Calu3 (cell line): Measurements from ENCODE around the gene SHH. TPM values are rescaled to one million over a fixed set of nuclear protein-coding genes. Genes with fewer than 3 reads are reported as not detected.

Experiments
- BruUV-seq: library from RNA; stranded (reverse); fragments of 400-500 nt; replicated peaks from 2 replicates; lab custom pipeline; 2021; lab: Mats Ljungman, UMichigan
- CTCF ChIA-PET: fragments of 300-600 bp; sonication (Branson Sonifier 250); formaldehyde crosslinking; loops from one replicate; lab custom pipeline; 2022; ENCODE audit warnings: antibody characterized with exemption; lab: Charles Lee
- DNase-seq: peaks from one replicate; pipeline ENCODE4 v3.0.0; 2022
- H3K27ac Mint-ChIP-seq: one replicate; pipeline ENCODE4 v1.8.0; 2022; ENCODE audit warnings: mixed read lengths; ENCODE audit not compliant: unreplicated experiment
- H3K27me3 Mint-ChIP-seq: one replicate; pipeline ENCODE4 v1.8.0; 2022; ENCODE audit warnings: mixed read lengths; ENCODE audit not compliant: unreplicated experiment
- H3K36me3 Mint-ChIP-seq: one replicate; pipeline ENCODE4 v1.8.0; 2022; ENCODE audit warnings: mild to moderate bottlenecking, moderate library complexity, mixed read lengths; ENCODE audit not compliant: insufficient read depth, unreplicated experiment
- H3K4me1 Mint-ChIP-seq: one replicate; pipeline ENCODE4 v1.8.0; 2022; ENCODE audit warnings: mild to moderate bottlenecking, low read depth, mixed read lengths; ENCODE audit not compliant: unreplicated experiment
- H3K4me3 Mint-ChIP-seq: one replicate; pipeline ENCODE4 v1.8.0; 2022; ENCODE audit warnings: mild to moderate bottlenecking, low read depth, moderate library complexity, mixed read lengths; ENCODE audit not compliant: unreplicated experiment
- H3K9me3 Mint-ChIP-seq: one replicate; pipeline ENCODE4 v1.8.0; 2022; ENCODE audit warnings: low read depth, mixed read lengths; ENCODE audit not compliant: unreplicated experiment
- CTCF ChIP-seq: fragments of 200-600 bp; IDR thresholded peaks from one replicate; pipeline ENCODE4 v1.8.0; 2022; ENCODE audit warnings: antibody characterized with exemption; ENCODE audit not compliant: unreplicated experiment
- intact Hi-C: fragments of 100-400 bp; cut with micrococcal nuclease; formaldehyde crosslinking; loops from one replicate; pipeline ENCODE4 v1.10.0; 2022; ENCODE audit not compliant: unreplicated experiment
- total RNA-seq: library from RNA; stranded (reverse); gene quantifications from 2 replicates; pipeline ENCODE4 v1.2.3, GENCODE V29; 2022

The SHH gene
- total RNA-seq, 1 experiment from 2014 or later: 1.1 TPM

GRCh38 chr7:155816996-155817395, 4.7 kb upstream of the SHH start:
- Mint-ChIP-seq H3K27me3 (peaks cover 25% of the 10 kb centered on the region), H3K4me3 (no peak overlapping the region), H3K36me3 (peaks cover 12% of the 10 kb centered on the region), H3K27ac (no peak overlapping the region), H3K4me1 (peaks cover 31% of the 10 kb centered on the region), H3K9me3 (no peaks in the 10 kb centered on the region)
- intact Hi-C loops: loop anchor here (5.0 to 10.0 kb wide), 3 partner anchors 45 to 948 kb away; no protein-coding TSS in a partner anchor
- CTCF ChIA-PET: no interaction called here
- TF ChIP-seq CTCF: no peak
- no peak for DNase-seq
- no TSS peak for BruUV-seq

DNA sequence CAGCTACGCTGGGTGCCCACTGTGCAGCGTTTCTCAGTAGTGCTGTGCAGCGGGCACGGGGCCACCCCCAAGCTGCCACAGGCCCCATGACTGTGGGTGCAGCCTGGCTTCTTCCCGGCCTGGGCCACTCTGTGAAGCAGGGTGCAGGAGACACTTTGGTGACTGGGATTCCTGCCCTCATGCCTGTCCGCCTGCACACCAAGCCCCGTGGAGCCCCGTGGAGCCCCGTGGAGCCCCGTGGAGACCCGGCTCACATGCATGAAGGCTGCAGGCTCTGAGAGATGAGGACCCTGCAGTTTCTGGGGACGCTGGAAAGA, 3.9 kb upstream of the SHH start:
- Mint-ChIP-seq H3K4me1 (peaks cover 39% of the 10 kb centered on the region), H3K4me3 (no peak overlapping the region), H3K9me3 (no peaks in the 10 kb centered on the region), H3K27ac (no peak overlapping the region), H3K36me3 (peaks cover 17% of the 10 kb centered on the region), H3K27me3 (peaks cover 34% of the 10 kb centered on the region)
- DNase-seq: no peak
- CTCF ChIA-PET: no interaction called here
- BruUV-seq: no TSS peak
- intact Hi-C loops: loop anchor here (5.0 to 10.0 kb wide), 3 partner anchors 46 to 949 kb away; no protein-coding TSS in a partner anchor
- no peak for TF ChIP-seq CTCF

DNA sequence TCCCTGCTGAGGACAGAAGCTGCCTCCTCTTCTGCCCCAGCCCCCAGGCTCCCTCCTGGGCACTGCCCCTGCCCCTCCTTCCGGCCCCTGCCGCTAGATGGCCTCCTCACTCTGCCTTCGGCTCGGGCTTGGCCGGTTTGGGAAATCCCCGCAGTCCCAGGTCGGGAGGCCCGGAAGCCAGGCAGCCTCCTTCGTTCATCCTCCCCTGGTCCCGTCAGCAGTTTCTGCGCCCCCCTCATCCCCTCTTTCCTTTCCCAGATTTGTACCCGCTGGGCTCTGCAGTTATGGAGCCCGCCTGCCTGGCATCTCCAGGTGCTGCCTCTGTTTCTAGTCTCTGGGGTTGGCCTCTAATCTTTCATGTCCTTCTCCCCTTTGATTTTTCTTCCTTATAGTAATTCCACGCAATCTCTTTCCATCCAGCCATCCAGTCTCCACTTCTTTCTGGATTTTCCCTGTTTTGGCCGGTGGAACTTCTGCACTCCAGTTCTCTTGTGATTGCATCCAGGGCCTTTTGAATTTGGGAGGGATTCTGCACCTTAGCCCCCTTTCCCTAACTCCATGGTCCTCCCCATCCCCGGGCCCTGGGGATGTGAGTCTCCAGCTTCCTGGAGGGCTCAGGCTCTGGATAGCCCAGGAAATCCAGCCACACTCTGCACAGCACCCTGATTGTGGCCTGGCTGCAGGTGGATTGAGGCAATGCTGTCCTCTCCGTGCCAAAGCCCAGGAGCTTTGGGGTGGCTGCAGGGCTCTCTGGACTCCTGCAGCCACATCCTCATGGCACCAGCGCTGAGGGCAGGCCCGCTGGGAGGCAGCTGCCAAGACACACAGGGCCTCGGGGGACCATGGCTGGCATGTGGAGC, 3.3 kb upstream of the SHH start:
- Mint-ChIP-seq H3K27ac (peak overlapping the region; percentile 63), H3K27me3 (peaks cover 40% of the 10 kb centered on the region), H3K4me3 (peak overlapping the region; percentile 36), H3K4me1 (peaks cover 45% of the 10 kb centered on the region), H3K36me3 (peaks cover 17% of the 10 kb centered on the region), H3K9me3 (no peaks in the 10 kb centered on the region)
- CTCF ChIA-PET: no interaction called here
- intact Hi-C loops: loop anchor here (1.0 to 10.0 kb wide), 6 partner anchors 47 to 949 kb away; no protein-coding TSS in a partner anchor
- BruUV-seq: no TSS peak
- peak; percentile 83 for TF ChIP-seq CTCF
- peak; percentile 93 for DNase-seq

DNA sequence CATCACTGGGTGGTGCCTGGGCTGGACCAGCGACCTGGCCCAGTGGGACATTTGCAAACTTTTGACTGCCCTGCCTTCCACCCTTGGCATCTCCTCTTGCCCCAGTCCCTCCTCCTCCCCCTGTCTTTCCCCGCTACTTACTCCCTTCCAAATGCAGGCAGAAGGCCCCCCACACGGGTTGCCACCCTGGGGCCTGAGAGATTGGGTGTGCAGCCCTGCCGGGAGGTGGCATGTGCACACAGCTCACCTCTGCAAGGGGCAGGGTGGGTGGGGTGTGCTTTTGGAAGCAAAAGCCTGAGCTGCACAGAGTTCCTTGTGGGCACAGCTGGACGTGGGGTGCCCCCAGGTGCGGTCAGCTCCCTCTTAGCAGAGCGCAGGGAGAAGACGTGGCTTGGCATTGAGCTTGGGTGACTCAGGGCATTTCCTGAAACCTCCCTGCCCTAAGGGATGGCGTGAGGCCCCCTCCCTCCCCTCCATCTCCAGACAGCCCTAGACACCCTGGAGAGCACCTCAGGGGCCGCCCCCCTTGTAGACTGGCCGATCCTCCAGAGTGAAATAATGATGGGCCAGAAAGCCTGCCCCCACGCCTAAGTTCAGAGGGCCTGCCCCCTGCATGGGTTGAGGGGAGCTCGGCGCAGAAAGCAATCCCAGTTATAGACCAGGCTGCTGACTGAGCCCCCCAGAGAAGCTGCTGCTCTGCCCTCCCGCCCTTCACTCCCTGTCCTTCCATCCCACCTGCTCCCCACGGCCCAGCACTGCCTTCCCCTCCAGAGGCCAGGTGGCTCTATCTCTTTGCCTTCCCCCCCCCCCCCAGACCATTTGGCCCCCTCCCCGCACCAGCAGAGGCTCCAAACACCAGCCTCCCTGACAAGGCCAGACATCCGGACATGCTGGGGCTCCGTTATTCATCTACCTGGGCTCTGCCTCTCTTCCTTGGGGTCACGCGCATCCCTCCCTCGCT, 2.3 kb upstream of the SHH start:
- no TSS peak for BruUV-seq
- no peak for DNase-seq
- intact Hi-C loops: loop anchor here (1.0 to 10.0 kb wide), 6 partner anchors 48 to 950 kb away; no protein-coding TSS in a partner anchor
- H3K27me3 Mint-ChIP-seq: peaks cover 45% of the 10 kb centered on the region
- TF ChIP-seq CTCF: no peak
- no peaks in the 10 kb centered on the region for H3K9me3 Mint-ChIP-seq
- peaks cover 17% of the 10 kb centered on the region for H3K36me3 Mint-ChIP-seq
- H3K27ac Mint-ChIP-seq: no peak overlapping the region
- H3K4me1 Mint-ChIP-seq: peaks cover 47% of the 10 kb centered on the region
- CTCF ChIA-PET: interaction anchor here (0.6 to 1.0 kb wide), 4 partner anchors 13 to 949 kb away, joined by 3 read pairs; no protein-coding TSS in a partner anchor
- H3K4me3 Mint-ChIP-seq: no peak overlapping the region
